ENCODE measurements around the gene PTPRG.

DNA sequence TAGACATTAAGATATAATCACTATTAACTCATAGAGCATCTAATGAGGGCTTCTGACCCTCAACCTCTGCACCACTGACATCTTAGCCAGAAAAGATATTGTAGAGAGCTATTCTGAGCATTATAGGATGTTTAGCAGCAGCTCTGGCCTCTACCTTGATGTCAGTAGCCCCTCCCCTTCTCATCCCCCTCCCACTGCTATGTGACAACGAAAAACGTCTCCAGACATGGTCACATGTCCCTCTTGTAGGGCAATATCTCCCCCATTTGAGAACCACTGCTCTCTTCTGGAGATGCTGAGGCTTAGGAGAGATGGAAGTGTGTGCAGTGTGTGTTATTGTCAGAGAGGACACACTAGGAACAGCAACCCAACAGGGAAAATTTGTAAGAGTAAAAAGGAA is 569.7 kb downstream of the PTPRG start:
- TF ChIP-seq ZBTB1 (CRISPR knock-in tag; IDR thresholded peaks at IDR 0.05; ENCODE audit: borderline replicate concordance): no peak
- TF ChIP-seq HIVEP1 (CRISPR knock-in tag; IDR thresholded peaks at IDR 0.05): no peak
- no peak for TF ChIP-seq ZNF850 (CRISPR knock-in tag; conservative IDR thresholded peaks at IDR 0.05)

Measured in HepG2 (cell line).